Measurements from ENCODE around the gene ZNF530.

The ZNF530 gene

DNA sequence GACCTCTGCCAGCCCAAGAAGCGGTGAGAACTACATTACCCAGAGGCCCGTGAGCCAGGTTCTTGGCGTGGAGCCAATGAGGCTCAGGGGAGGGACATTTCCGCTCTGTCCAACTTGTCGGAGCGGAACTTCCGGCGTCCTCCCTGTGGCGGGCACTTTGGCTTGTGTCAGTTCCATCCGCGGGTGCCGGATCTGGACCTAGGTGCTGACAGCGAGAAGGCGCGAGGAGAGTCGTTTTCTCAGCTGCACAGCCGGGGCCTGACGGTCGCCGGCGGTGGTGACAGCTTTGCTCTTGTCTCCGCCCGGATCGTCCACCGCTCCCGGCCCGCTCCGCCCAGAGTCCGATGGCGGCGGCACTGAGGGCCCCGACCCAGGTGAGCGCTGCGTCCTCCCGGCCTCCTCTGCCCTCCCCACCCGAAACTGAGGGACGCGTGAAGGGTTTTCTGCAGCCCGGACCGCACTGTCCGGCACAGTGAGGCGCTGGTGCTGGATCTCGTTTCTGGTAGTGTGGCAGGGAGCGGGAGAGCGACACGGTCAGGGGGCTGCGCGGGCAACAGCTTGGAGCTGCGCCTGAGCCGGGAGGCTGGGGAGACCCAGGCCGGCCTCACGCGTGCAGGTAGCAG, at the start of gene ZNF530:
Gene ZNF530, plus strand, starts transcription at position 125 of the 623 bp plus-strand sequence. CDS start 4,461 bp downstream, outside the sequence.
- DNase-seq (ENCODE audit: low read depth, low spot score) = peak; percentile 74

DNA sequence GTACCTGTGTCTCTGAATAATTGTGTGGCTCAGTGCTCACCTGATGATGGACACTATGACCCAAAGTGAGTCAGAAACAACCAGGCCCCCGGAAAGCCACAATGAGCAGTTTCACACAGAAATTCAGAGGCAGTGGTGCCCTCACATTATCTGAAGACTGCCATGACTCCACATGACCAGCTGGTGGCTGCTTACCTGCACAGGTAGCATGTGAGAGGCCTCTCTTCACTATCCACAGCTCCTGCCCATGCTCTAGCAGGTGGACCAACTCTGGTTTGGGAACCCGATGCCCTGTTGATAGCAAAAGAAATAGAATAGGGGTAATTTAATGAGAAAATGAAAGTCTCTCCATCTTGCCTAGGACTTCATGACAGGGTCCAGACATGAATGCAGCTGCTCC, 47.3 kb upstream of the ZNF530 start:
- DNase-seq (ENCODE audit: low read depth, low spot score) = no peak

GRCh38 chr19:57557659-57558058, 42.0 kb upstream of the ZNF530 start:
- no peak for DNase-seq (ENCODE audit: low read depth, low spot score)

- DNase-seq (ENCODE audit: low read depth, low spot score) = no peak
These were observed 41.2 kb upstream of the ZNF530 start for GRCh38 chr19:57558525-57558924.

DNA sequence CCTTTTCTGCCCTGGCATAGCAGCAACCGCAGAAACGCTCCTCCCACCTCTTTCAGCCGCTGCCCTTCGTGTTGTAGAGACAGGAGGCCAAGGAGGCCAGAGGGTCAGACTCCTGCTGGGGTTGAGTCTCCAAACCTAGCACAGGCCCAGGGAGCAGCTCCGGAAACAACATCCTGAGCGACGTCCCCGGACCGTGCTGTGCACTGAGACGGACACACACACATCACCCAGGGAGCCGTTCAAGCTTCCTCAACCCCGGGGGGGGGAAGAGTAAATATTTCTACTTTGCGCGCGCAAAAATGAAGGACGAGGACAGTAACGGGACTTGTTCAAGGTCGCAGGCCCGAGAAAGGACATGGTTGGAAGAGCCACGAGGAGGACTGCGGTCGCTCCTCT, 40.7 kb upstream of the ZNF530 start:
- no peak for DNase-seq (ENCODE audit: low read depth, low spot score)

DNA sequence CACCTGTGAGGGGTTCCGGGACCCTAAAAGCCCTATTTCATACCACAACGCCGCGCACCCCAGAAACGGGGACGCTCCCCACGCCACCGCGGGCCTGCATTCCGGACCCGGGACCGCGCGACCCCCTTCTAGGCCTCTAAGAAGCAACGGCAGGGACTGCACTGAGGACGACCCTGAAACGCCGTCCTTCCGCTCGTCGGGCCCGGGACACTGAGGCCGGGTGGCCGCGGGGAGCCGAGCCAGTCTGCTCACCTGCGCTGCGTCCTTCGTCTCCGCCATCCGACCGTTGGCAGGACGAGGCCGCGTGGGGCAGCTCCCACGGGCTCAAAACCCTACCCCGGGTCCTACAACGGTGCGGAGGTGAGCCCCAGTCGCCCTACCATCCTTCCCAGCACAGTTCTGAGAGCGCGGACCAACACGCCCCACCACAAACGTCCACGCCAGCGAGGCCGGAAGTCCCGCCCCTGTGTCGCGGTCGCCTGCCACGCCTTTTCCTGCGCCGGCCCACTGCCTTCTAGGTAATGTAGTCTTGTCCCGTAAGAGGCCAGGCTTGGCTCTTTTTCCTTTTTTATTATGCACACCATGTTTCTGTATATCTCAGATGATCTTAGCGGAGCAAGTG, 40.2 kb upstream of the ZNF530 start, which contains the start of gene ZNF550:
Gene ZNF550, minus strand, starts transcription at position 460 of the 622 bp plus-strand sequence. Its CDS starts 181 bp downstream, at position 279.
- peak; percentile 62 for DNase-seq (ENCODE audit: low read depth, low spot score)

GRCh38 chr19:57560049-57560491, 39.6 kb upstream of the ZNF530 start:
- no peak for DNase-seq (ENCODE audit: low read depth, low spot score)

DNA sequence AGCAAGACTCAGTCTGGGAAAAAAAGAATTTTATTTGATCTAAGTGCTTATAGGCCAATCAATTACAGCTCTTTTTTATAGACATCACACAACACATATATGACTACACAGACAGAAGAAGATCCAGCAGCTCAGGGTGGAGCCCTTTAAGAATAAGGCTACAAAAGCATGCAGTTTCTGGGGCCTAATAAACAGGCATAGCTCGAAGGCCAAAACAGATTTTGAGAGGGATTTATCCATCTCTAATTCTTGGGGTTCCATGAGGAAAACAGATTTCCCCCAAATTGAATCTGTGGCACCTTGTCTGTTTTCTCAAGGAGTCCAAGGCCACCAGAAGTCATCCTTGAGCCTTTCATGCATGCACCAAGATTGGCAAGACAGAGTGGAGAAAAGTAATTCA, 36.1 kb upstream of the ZNF530 start:
- DNase-seq (ENCODE audit: low read depth, low spot score) = no peak

- DNase-seq (ENCODE audit: low read depth, low spot score) = no peak
These were observed 33.1 kb upstream of the ZNF530 start for GRCh38 chr19:57566396-57567265.

GRCh38 chr19:57570707-57571106, 29.0 kb upstream of the ZNF530 start:
- DNase-seq (ENCODE audit: low read depth, low spot score) = no peak

GRCh38 chr19:57572415-57572947, 27.2 kb upstream of the ZNF530 start:
- DNase-seq (ENCODE audit: low read depth, low spot score) = no peak

GRCh38 chr19:57576661-57577060, 23.0 kb upstream of the ZNF530 start:
- DNase-seq (ENCODE audit: low read depth, low spot score) = no peak

GRCh38 chr19:57578487-57579205, 21.0 kb upstream of the ZNF530 start, which contains the start of gene ZNF416:
Gene ZNF416, minus strand, starts transcription at chr19:57578911. Its CDS starts 207 bp downstream, at chr19:57578704.
- peak; percentile 96 for DNase-seq (ENCODE audit: low read depth, low spot score)

DNA sequence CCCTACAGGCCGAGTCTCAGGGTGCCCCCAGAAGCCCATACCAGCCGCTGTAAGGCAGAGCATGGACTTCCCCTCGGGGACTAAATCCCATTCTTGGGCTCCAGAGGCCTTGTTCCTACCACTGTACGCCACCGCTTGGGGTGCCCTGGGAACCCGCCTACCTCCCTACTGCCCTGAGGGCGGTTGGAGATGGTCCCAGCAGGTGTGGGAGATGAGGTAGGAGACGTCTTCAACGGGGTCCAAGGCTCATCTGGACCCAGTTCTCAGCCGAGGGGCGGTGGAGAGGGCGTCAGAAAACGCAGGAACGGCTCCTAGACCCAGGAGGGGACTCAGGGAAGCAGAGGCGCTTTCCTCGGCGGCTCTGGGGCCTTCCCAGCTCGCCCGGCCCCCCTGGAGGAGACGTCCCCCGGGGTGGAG, 16.6 kb upstream of the ZNF530 start:
- no peak for DNase-seq (ENCODE audit: low read depth, low spot score)

DNA sequence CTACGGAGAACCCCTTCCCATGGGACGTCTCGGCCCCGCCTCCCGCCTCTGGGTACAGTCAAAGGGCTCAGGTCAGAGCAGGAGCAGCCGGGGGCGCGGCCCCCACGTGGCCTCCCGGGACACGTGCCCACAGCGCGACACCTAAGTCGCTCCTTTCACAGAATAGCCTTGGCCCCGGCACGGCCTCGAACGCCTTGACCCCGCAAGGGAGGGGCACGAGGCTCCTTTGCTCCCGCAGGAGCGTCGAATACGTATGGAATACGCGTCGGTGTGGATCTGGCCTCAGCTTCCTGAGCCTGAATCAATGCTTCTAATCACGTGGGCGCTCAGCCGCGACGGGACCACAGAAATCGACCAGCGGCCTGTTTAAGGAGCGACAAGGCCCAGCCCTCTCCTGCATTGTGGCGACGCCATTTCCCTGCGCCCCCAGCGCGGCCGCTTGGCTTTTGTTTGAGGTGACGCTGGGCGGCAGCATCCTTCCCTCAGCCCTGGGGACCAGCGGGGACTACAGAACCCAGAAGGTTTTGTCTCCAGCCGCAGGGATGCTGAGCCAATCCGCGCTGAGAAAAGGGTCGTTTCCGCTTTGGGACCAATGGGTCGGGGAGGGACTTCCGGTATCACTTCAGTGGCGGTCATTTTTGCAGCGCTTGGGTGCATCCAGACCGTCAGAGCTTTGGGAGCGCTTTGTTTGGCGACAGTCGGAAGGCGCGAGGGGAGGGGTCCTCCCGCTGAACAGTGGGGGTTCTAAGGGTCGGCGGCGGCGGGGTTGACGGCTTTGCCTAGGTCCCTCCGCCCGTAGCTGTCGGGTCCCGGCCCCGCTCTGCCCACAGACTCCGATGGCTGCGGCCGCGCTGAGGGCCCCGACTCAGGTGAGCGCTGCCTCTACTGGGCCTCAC, 15.9 kb upstream of the ZNF530 start, which contains the start of gene ZIK1:
Gene ZIK1, plus strand, starts transcription at position 625 of the 896 bp plus-strand sequence. Its CDS starts 212 bp downstream, at position 837.
- peak; percentile 78 for DNase-seq (ENCODE audit: low read depth, low spot score)

DNA sequence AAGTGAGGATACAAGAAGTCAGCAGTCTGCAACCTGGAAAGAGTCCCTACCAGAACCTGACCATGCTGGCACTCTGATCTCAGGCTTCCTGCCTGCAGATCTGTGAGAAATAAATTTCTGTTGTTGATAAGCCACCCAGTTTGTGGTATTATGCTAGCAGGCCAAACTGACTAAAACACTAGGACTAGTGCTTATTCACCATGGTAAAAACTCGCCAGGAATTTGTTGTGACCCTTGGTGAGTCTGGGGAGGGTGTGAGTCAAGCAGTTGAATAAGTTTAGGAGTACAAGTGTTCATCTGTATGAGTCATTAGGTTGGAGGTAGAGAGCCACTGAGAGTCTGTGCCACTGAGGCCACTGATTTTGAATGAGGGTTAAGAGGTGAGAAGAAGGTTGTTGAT, 12.2 kb upstream of the ZNF530 start:
- no peak for DNase-seq (ENCODE audit: low read depth, low spot score)

- DNase-seq (ENCODE audit: low read depth, low spot score) = no peak
These were observed 316 bp upstream of the ZNF530 start for GRCh38 chr19:57599377-57599760.

DNA sequence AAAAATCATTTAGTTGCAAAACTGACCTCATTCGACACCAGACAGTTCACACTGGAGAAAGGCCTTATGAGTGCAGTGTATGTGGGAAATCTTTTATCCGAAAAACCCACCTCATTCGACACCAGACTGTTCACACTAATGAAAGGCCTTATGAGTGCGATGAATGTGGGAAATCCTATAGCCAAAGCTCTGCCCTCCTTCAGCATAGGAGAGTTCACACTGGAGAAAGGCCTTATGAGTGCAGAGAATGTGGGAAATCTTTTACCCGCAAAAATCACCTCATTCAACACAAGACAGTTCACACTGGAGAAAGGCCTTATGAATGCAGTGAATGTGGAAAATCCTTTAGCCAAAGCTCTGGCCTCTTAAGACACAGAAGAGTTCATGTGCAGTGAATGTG, 7.2 kb downstream of the ZNF530 start:
- no peak for DNase-seq (ENCODE audit: low read depth, low spot score)

DNA sequence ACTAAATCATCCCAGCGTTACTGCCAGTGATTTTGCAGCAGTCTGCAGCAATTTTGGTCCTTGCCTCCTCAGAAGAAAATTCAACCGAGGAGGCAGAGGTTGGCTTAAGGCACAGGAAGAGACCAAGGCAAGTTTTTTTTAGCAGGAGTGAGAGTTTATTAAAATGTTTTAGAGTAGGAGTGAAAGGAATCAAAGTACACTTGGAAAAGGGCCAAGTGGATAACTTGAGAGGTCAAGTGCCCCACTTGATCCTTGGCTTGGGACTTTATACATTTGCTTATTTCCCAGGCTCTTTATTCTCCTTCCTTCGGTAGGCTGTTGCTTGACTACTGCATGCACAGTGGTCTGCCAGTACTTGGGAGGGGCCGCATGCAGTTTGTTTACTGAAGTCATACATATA, 11.4 kb downstream of the ZNF530 start:
- DNase-seq (ENCODE audit: low read depth, low spot score) = no peak

Measured in smooth muscle cell of the brain vasculature (primary cell).